RWPE2 (cell line): ENCODE results near the gene USF1.
A peak's percentile ranks its signal among the peaks of the same experiment; 100 is the strongest.
"Not testable (repeated sequence)": the region's sequence is repeated elsewhere in the genome, so short reads cannot be mapped to it uniquely, and the experiment has no call there.

ENCODE experiments used
- ATAC-seq: fragments of 200-7000 bp; cut with Tn5 transposase; 3 replicates; pipeline ENCODE4 v1.9.1; 2021; ENCODE audit warnings: low read depth
- DNase-seq: peaks from one replicate; pipeline ENCODE4 v3.0.0-alpha.2; 2020; ENCODE audit warnings: low spot score
- H3K27ac ChIP-seq: fragments of 450-650 bp; 2 replicates; pipeline ENCODE4 v1.5.1; 2017; ENCODE audit warnings: mild to moderate bottlenecking; ENCODE audit not compliant: poor library complexity, severe bottlenecking
- H3K27me3 ChIP-seq: fragments of 250-450 bp; sonication (Bioruptor Pico); 2 replicates; pipeline ENCODE4 v1.5.1; 2021; ENCODE audit warnings: mild to moderate bottlenecking, moderate library complexity; ENCODE audit not compliant: insufficient read depth, poor library complexity, severe bottlenecking
- H3K36me3 ChIP-seq: fragments of 250-450 bp; sonication (Bioruptor Pico); 2 replicates; pipeline ENCODE4 v1.5.1; 2020; ENCODE audit warnings: low read depth, mild to moderate bottlenecking, moderate library complexity
- H3K4me1 ChIP-seq: fragments of 250-450 bp; sonication (Bioruptor Pico); 2 replicates; pipeline ENCODE4 v1.5.1; 2021; ENCODE audit warnings: mild to moderate bottlenecking, moderate library complexity; ENCODE audit not compliant: insufficient read depth, poor library complexity, severe bottlenecking
- H3K4me3 ChIP-seq: fragments of 250-450 bp; sonication (Bioruptor Pico); 2 replicates; pipeline ENCODE4 v1.5.1; 2021; ENCODE audit warnings: mild to moderate bottlenecking, moderate library complexity; ENCODE audit not compliant: severe bottlenecking
- H3K9me3 ChIP-seq: fragments of 250-450 bp; sonication (Bioruptor Pico); 2 replicates; pipeline ENCODE4 v1.5.1; 2021; ENCODE audit warnings: mild to moderate bottlenecking, moderate library complexity; ENCODE audit not compliant: severe bottlenecking
- CTCF ChIP-seq: fragments of 450-650 bp; IDR thresholded peaks from one replicate; pipeline ENCODE4 v1.5.1; 2017; ENCODE audit warnings: mild to moderate bottlenecking, moderate library complexity; ENCODE audit not compliant: poor library complexity, severe bottlenecking

USF1 gene

GRCh38 chr1:161021970-161022353, 23.8 kb downstream of the USF1 start:
- H3K27ac ChIP-seq: peak overlapping the region; percentile 89
- TF ChIP-seq CTCF: no peak
- peaks cover 7% of the 10 kb centered on the region; the same call in 1 of the 2 replicates for H3K36me3 ChIP-seq
- no peaks in the 10 kb centered on the region for H3K9me3 ChIP-seq
- DNase-seq: no peak
- peaks cover 35% of the 10 kb centered on the region for H3K4me1 ChIP-seq
- no peaks in the 10 kb centered on the region for H3K27me3 ChIP-seq
- H3K4me3 ChIP-seq: peak overlapping the region; percentile 73
- peak; percentile 15; the same call in 1 of the 3 replicates for ATAC-seq

GRCh38 chr1:161021165-161021969, 24.4 kb downstream of the USF1 start:
- Histone ChIP-seq H3K36me3 (peaks cover 11% of the 10 kb centered on the region), H3K4me1 (peaks cover 41% of the 10 kb centered on the region), H3K4me3 (peak overlapping the region; percentile 73), H3K9me3 (no peaks in the 10 kb centered on the region), H3K27me3 (no peaks in the 10 kb centered on the region), H3K27ac (peak overlapping the region; percentile 89)
- peak; percentile 99 for DNase-seq
- ATAC-seq: peak; percentile 90
- TF ChIP-seq CTCF: no peak

- Histone ChIP-seq H3K9me3 (no peaks in the 10 kb centered on the region), H3K4me3 (peak within 1 kb of the TSS; percentile 73), H3K27me3 (no peaks in the 10 kb centered on the region), H3K4me1 (peaks cover 42% of the 10 kb centered on the region), H3K36me3 (peaks cover 17% of the 10 kb centered on the region), H3K27ac (peak within 1 kb of the TSS; percentile 89)
- peak; percentile 6 for TF ChIP-seq CTCF
- DNase-seq: peak; percentile 75
- ATAC-seq: peak; percentile 29
Measured at GRCh38 chr1:161020509-161021164, 25.1 kb downstream of the USF1 start, which contains the start of gene F11R. F11R (minus strand) TSS chr1:161021152; CDS start chr1:161021073, 79 bp downstream.

- H3K4me3 ChIP-seq: peak overlapping the region; percentile 73
- DNase-seq: no peak
- H3K27ac ChIP-seq: peak overlapping the region; percentile 89
- peaks cover 18% of the 10 kb centered on the region for H3K36me3 ChIP-seq
- no peaks in the 10 kb centered on the region for H3K27me3 ChIP-seq
- H3K4me1 ChIP-seq: peaks cover 42% of the 10 kb centered on the region
- H3K9me3 ChIP-seq: no peaks in the 10 kb centered on the region
- no peak for TF ChIP-seq CTCF
- ATAC-seq: peak; percentile 46
Measured at GRCh38 chr1:161019751-161020495, 25.9 kb downstream of the USF1 start.

DNA sequence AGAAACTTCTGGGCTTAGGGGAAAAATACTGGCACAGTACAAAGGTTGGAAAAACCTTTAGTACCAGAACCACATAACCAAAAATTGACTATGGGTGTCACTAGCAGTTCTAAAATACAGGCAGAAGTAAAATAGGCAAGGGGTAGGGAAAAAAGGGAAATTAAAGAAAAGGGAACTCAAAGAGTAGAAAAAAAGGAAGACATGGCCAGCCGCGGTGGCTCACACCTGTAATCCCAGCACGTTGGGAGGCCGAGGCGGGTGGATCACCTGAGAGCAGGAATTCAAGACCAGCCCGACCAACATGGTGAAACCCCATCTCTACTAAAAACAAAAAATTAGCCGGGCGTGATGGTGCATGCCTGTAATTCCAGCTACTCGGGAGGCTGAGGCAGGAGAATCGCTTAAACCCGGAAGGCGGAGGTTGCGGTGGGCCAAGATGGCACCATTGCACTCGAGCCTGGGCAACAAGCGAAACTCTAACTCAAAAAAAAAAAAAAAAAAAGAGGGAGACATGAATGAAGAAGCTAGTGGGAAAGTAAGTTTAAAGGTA, 26.6 kb downstream of the USF1 start:
- peak overlapping the region; percentile 73 for H3K4me3 ChIP-seq
- not testable (repeated sequence) for H3K27me3 ChIP-seq, DNase-seq, H3K9me3 ChIP-seq, ATAC-seq
- peaks cover 21% of the 10 kb centered on the region for H3K36me3 ChIP-seq
- H3K4me1 ChIP-seq: peaks cover 48% of the 10 kb centered on the region
- peak overlapping the region; percentile 89 for H3K27ac ChIP-seq
